ENCODE data around the gene RNF217. TPM values are rescaled to one million over a fixed set of nuclear protein-coding genes. Genes with fewer than 3 reads are reported as not detected.

Gene RNF217
- total and polyA plus RNA-seq, 8 donors: 1.9 to 32.7 (median 11.2) TPM

- Histone ChIP-seq H3K4me3 (no peak overlapping the region), H3K36me3 (no peaks in the 10 kb centered on the region), H3K27ac (no peak overlapping the region), H3K27me3 (no peaks in the 10 kb centered on the region), H3K4me1 (peaks cover 0 to 24% (median 7%) of the 10 kb centered on the region in 4 donors), H3K9me3 (no peaks in the 10 kb centered on the region)
- WGBS, 5 donors: 81 to 89% (median 86%) methylated on average over 2 of the region's 2 CpGs
- intact Hi-C loops (cut with DNase I; ENCODE audit: low total_unique reads): no loop called here
- peak in 1 of 2 donors; percentile 23 for DNase-seq
- TF ChIP-seq CTCF (IDR thresholded peaks at IDR 0.05) (no peak), EP300 (IDR thresholded peaks at IDR 0.05) (no peak), POLR2A (IDR thresholded peaks at IDR 0.05) (no peak), POLR2AphosphoS5 (IDR thresholded peaks at IDR 0.05) (no peak)
Measured at GRCh38 chr6:125013938-125014660, 51.9 kb downstream of the RNF217 start.

- no peaks in the 10 kb centered on the region for H3K27me3 ChIP-seq
- no peak for DNase-seq
- H3K4me1 ChIP-seq: peaks cover 0 to 20% (median 5%) of the 10 kb centered on the region in 4 donors
- no peak overlapping the region for H3K4me3 ChIP-seq
- TF ChIP-seq EP300 (IDR thresholded peaks at IDR 0.05) (no peak), CTCF (IDR thresholded peaks at IDR 0.05) (no peak), POLR2AphosphoS5 (IDR thresholded peaks at IDR 0.05) (no peak), POLR2A (IDR thresholded peaks at IDR 0.05) (no peak)
- intact Hi-C loops (cut with DNase I; ENCODE audit: low total_unique reads): no loop called here
- no peaks in the 10 kb centered on the region for H3K9me3 ChIP-seq
- H3K36me3 ChIP-seq: no peaks in the 10 kb centered on the region
- H3K27ac ChIP-seq: no peak overlapping the region
Measured at GRCh38 chr6:125014661-125014957, 52.4 kb downstream of the RNF217 start.

- Histone ChIP-seq H3K27ac (no peak overlapping the region), H3K9me3 (no peaks in the 10 kb centered on the region), H3K36me3 (no peaks in the 10 kb centered on the region), H3K27me3 (no peaks in the 10 kb centered on the region), H3K4me1 (peaks cover 0 to 20% (median 10%) of the 10 kb centered on the region in 4 donors), H3K4me3 (no peak overlapping the region)
- 93 to 97% (median 95%) methylated on average over 4 of the region's 4 CpGs for WGBS, 5 donors
- intact Hi-C loops (cut with DNase I; ENCODE audit: low total_unique reads): no loop called here
- TF ChIP-seq POLR2A (IDR thresholded peaks at IDR 0.05) (no peak), CTCF (IDR thresholded peaks at IDR 0.05) (no peak), EP300 (IDR thresholded peaks at IDR 0.05) (no peak), POLR2AphosphoS5 (IDR thresholded peaks at IDR 0.05) (no peak)
- no peak for DNase-seq
Measured at GRCh38 chr6:125015152-125015551, 52.9 kb downstream of the RNF217 start.

- TF ChIP-seq POLR2A (IDR thresholded peaks at IDR 0.05) (no peak), CTCF (IDR thresholded peaks at IDR 0.05) (no peak), EP300 (IDR thresholded peaks at IDR 0.05) (no peak), POLR2AphosphoS5 (IDR thresholded peaks at IDR 0.05) (no peak)
- no peaks in the 10 kb centered on the region for H3K9me3 ChIP-seq
- no peaks in the 10 kb centered on the region for H3K36me3 ChIP-seq
- peaks cover 0 to 35% (median 26%) of the 10 kb centered on the region in 4 donors for H3K4me1 ChIP-seq
- H3K27me3 ChIP-seq: no peaks in the 10 kb centered on the region
- no peak overlapping the region for H3K4me3 ChIP-seq
- DNase-seq: no peak
- H3K27ac ChIP-seq: no peak overlapping the region
- intact Hi-C loops (cut with DNase I; ENCODE audit: low total_unique reads): no loop called here
Measured at GRCh38 chr6:125018136-125018535, 55.9 kb downstream of the RNF217 start.
